HG03097 (cell line): ENCODE data around the gene VAV2.

Source experiments
- ATAC-seq: cut with Tn5 transposase; IDR thresholded peaks from one replicate; pipeline ENCODE4 v1.9.1; 2021; ENCODE audit not compliant: unreplicated experiment, low FRiP score

Gene VAV2, protein sequence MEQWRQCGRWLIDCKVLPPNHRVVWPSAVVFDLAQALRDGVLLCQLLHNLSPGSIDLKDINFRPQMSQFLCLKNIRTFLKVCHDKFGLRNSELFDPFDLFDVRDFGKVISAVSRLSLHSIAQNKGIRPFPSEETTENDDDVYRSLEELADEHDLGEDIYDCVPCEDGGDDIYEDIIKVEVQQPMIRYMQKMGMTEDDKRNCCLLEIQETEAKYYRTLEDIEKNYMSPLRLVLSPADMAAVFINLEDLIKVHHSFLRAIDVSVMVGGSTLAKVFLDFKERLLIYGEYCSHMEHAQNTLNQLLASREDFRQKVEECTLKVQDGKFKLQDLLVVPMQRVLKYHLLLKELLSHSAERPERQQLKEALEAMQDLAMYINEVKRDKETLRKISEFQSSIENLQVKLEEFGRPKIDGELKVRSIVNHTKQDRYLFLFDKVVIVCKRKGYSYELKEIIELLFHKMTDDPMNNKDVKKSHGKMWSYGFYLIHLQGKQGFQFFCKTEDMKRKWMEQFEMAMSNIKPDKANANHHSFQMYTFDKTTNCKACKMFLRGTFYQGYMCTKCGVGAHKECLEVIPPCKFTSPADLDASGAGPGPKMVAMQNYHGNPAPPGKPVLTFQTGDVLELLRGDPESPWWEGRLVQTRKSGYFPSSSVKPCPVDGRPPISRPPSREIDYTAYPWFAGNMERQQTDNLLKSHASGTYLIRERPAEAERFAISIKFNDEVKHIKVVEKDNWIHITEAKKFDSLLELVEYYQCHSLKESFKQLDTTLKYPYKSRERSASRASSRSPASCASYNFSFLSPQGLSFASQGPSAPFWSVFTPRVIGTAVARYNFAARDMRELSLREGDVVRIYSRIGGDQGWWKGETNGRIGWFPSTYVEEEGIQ

DNA sequence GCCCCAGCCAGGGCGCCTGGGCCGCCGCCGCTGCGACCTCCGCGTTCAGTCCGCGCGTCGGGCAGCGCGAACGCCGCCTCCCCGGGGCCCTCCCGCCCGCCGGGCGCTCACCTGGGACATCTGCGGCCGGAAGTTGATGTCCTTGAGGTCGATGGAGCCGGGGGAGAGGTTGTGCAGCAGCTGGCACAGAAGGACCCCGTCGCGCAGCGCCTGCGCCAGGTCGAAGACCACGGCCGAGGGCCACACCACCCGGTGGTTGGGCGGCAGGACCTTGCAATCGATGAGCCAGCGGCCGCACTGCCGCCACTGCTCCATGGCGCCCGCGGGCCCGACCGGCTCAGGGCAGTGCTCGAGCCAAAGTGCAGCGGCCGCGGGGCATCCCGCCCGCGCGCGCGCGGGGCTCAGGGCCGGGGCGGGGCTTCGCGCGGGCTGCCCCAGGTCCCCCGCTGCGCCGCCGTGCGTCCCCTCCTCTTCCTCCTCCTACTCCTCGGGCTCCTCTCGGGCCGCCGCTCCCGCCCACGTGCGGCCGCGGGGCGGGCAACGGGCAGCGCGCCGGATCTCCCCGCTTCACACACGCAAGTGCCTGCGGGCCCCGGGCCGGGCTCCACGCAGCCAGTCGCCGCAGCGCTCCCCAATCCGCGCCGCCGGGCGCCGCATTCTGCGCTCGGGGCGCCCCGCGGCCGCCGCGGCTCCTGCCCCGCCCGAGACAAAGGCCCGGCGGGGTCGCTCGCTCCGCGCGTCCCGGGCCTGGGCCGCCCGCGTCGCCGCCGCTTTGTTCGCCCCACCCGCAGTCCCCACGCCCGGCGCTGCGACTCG lies at the start of gene VAV2:
Gene VAV2, minus strand, starts transcription at position 361 of the 816 bp plus-strand sequence. Its CDS starts 46 bp downstream, at position 315.
- ATAC-seq: peak; percentile 41

DNA sequence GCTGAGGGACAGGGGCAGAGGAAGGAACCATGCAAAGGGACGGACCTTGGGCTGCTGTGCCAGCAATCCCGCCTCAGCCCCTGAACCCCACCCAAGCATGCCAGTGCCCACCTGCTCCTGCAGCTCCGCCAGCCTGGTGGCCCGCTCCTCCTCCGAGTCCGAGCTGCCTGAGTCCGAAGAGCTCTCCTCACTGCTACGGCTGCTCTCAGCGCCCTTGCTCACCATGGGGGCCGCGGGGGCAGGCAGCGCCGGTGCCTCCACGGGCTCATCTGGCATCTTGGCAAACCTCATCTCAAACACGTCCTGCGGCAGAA lies 49.5 kb upstream of the VAV2 start:
- no peak for ATAC-seq

GRCh38 chr9:134040781-134041648 lies 48.9 kb upstream of the VAV2 start:
- ATAC-seq: no peak

DNA sequence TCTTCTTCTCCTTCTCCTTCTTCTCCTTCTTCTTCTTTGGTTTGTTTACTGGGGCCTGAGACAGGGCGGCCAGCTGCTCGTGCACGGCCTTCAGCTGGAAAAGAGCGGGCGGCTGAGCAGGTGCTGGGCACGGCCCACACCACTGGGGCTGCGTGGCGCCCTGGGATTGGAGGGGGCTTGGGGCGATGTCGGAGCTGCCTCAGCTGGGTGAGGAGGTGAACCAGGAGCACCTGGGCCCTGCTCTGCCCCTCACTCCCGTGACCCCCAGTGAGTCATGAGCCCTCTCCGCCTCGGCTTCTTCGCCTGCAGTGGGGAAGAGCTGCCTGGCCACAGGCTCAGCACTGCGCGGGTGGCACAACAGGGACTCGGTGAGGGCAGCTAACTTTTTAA lies 48.0 kb upstream of the VAV2 start:
- ATAC-seq: no peak

DNA sequence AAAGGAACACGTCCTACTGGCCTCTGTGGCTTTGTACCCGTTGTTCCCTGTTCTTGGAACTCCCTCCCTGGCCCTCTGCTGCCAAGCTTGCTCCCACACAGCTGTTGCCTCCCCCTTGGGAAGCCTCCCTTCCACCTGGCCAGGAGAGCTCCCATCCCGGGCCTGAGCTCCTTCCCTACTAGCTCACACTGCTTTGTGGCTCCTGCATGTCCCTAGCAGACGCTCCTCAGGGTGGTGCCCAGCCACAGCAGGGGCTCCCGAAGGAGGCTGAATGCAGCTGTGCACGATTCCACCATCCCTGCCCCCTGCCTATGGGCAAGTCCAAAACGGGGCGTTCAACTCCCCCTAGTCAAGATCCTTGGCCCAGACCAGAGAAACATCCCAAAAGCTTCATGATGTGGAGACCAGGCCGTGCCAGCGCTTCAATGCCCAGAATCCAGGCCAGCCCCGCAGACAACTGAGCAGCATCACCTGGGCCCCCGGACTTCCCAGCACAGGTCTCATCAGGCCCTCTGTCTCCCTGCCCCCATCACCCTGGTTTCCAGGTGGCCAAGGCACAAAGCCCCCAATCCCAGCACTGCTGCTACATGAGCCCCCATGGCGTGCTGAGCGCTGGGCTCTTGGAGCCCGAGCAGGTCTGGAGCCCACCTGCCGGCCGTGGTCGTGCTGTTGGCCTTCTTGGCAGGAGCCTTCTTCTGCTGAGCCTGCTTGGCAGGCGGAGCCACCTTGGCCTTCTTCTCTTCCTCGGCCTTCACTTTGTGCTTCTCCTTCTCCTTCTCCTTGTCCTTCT lies 47.5 kb upstream of the VAV2 start:
- no peak for ATAC-seq

DNA sequence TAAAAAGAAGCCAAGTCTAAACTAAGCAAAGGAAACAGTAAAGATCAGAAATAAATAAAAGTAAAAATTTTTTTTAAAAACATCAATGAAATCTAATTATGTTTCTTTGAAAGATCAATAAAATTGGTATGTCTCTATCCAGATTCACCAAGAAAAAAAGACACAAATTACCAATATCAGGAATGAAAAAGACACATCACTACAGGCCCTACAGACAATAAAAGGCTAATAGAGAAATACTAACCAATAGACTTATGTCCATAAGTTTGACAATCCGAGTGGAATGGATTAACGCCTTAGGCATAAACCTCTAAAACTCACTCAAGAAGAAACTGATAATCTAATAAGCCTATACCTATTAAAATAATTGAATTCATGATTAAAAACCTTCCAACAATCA lies 45.5 kb upstream of the VAV2 start:
- ATAC-seq: no peak

- ATAC-seq: no peak
These were observed 44.0 kb upstream of the VAV2 start for GRCh38 chr9:134036130-134036529.

DNA sequence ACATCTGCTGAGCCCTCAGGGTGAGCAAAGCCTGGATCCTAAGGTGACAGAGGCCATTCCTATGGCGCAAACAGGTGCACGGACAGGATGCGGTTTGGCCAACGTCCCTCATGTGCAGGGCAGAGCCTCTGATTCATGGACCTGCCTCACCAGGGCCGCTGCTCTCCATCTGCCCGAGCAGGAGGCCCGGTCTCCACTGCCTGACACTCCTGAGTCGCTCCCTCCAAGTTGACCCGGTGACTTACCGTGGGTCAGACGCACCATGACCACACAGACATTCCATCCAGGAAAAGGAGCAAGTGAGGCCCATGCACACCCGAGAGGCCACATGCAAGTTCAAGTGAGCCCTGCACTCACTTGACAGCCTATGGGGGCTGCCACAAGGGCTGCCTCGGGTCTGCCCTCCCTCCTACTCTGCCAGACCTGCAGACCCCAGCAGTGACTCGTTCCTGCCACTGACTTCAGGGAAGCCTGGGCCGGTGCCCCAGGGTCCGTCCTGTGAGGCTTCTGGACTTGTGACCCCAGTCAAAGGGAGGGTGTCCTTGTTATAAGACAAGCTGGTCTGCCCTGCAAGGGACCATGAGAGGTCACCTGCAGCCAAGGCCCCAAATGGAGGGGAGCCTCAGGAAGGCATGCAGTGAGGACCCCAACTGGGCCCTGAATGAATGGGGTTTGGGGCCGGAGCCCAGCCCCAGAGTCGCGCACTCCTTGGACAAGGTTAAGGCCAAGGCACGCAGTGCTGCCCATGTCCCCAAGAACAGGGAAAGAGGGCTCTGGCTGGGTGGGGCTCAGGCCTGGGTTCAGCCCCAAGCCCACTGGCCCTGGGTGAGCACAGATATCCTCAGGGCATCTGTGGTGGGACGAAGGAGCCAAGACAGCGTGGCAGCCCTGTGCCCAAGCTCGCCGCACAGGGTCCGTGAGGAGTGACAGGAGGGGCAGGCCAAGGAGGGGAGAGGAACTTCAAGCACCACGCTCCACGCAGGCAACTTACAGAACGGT lies 43.2 kb upstream of the VAV2 start:
- no peak for ATAC-seq

DNA sequence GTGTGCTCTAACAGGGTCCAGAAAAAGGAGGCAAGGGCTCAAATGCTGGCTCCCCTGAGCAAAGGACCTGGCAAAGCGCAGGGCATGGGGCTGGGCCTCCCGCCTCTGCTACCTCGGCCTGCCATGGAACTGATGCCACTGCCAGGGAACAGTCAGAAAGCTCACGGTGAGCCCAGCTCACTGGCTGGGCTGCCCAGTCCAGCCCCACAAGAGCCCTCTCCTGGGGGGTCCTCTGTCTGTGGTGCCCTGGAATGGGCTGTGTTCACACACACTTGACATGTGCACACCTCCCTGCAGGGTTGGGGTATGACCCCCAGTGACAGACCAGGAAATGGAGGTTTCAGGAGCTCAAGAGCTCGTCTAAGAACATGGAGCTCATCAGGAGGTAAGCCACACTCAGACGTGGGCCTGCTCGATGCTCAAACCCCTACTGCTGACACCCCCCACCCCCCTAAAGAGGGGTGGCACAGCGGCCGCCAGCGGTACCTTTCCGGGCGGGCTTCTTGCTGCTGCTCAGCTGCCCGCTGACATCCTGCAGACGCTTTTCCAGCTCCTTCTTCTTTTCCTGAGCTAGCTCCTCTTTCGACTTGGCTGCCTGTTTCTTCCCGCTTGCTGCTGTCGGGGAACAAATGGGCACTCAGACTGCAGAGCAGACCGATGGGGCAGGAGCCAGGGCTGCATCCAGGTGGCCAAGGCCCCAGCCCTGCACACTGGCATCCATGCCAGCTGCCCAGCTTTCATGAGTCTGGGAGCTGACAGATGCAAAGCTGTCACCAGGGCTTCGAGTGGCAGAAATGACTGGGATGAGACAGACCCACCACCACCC lies 42.3 kb upstream of the VAV2 start:
- ATAC-seq: no peak

DNA sequence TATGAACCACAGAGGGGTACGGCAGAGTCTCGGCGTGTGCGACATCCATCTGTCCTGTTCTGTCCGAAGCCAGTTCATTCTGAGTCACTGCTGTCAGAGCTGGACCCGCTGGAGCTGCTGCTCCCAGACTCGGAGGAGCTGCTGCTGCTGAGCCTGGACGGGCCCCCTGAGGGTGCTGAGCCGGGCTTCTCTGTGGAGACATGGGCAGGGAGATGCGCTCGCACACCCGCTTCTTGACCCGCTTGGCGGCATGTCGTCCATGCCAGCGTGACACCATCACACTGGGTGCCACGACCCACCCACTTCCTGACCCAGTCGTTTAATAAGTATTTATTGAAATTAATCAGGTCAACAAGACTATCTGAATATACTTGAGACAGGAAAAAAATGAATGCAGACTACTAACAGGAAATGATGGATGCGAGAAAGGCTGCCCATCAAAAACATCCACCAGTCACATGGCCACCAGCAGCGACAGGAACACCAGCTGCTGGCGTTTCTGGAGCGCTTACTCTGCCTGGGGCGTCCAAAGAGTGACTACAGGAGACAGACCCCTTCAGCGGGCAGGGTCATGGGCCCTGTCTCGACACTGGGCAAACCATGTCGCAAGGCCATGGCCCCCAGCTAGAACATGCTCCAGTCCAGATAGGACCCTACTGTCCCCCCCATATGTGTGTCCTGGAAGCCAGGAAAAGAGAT lies 41.5 kb upstream of the VAV2 start:
- ATAC-seq: no peak

- ATAC-seq: no peak
These were observed 40.5 kb upstream of the VAV2 start for GRCh38 chr9:134032456-134033222.

DNA sequence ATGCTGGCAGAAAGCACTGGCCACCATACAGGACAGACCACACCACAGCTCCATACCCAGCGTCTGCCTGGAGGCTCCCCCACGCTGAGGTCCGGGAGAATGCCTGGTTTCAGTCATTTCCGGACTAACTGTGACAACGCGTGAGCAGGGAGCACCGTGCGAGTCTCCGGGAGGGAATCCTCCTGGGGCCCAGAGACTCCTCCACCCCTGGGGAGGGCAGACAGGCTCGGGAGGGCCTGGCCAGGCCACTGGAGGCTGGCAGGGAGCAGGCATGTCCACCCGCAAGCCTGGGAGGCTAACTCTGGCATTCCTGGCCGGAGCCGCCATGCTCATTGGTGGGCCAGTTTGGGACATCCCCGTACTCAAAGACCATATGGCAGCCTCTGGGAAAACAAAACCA lies 39.7 kb upstream of the VAV2 start:
- no peak for ATAC-seq

DNA sequence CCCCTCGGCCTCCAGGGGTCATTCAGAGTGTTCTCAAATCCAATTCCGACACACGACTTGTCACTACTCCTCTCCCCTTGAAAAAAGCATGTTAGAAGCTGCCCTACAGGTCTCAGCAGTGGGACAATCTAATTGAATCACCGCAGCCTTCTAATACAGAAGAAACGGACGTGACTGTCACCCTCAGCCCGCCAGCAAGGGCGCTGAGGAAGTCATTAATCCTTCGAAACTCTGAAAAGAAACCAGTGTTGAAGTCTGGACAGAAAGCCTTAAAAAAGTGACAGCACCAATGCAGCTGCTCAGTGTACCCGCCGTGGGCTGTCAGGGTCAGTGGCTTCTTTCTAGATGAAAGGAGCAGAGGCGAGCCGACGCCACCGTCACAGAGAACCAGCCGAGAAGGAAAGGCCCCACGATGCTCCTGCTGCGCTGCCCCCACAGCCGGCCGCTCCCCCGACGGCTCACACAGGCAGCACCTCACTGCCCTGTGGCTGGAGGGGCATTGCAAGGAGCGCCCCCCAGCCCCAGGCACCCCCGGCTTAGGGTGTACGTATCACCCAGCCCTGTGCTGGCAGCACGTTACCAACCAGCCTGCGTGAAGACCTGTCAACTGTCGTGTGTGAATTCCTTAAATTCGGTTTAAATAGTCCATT lies 38.8 kb upstream of the VAV2 start:
- ATAC-seq: no peak

- ATAC-seq: no peak
These were observed 37.4 kb upstream of the VAV2 start for GRCh38 chr9:134029248-134030226.
